ENCODE measurements around the gene PNPLA6. TPM values are rescaled to one million over a fixed set of nuclear protein-coding genes. Genes with fewer than 3 reads are reported as not detected.

Gene PNPLA6
- total and polyA plus RNA-seq, 2 of the 4 experiments (the other 2 are of a cell fraction), result 17.9 to 52.7 TPM

GRCh38 chr19:7527516-7528191, 7.9 kb upstream of the PNPLA6 start:
- H3K79me1 ChIP-seq (ENCODE audit: low read depth in 1 of 2, low read length in 2 of 2), result peaks cover 7 to 18% of the 10 kb centered on the region in 2 experiments
- H2BK120ac ChIP-seq (ENCODE audit: low read depth, low read length), result no peak overlapping the region
- H2BK15ac ChIP-seq (ENCODE audit: low read depth, low read length), result no peak overlapping the region
- no peak overlapping the region for H4K91ac ChIP-seq (ENCODE audit: insufficient read depth, low read depth, low read length)
- ATAC-seq (ENCODE audit: low read depth), result no peak
- H2AK9ac ChIP-seq (replicated peaks; ENCODE audit: low read depth, low read length, poor library complexity), result no peak overlapping the region
- no peak overlapping the region for H3K27ac ChIP-seq (ENCODE audit: insufficient read depth, low read length)
- no peak overlapping the region for H3K23ac ChIP-seq (ENCODE audit: low read depth, low read length)
- H3K4ac ChIP-seq (ENCODE audit: low read depth, low read length), result no peak overlapping the region
- H3K56ac ChIP-seq (ENCODE audit: extremely low read depth, insufficient read depth, low read length), result no peak overlapping the region
- intact Hi-C loops (cut with micrococcal nuclease) (no loop called here), dilution Hi-C loops (cut with HindIII; ENCODE audit: low sequenced_read_pairs, unreplicated experiment) (no loop called here), in situ Hi-C loops (cut with MboI; ENCODE audit: low sequenced_read_pairs) (no loop called here)
- H4K8ac ChIP-seq (ENCODE audit: low read depth in 2 of 2, low read length in 2 of 2), result no peak overlapping the region
- no peak overlapping the region for H3K4me3 ChIP-seq (ENCODE audit: insufficient read depth, low read depth, low read length)
- no peaks in the 10 kb centered on the region for H4K20me1 ChIP-seq (ENCODE audit: insufficient read depth, low read length)
- no peak overlapping the region for H2AK5ac ChIP-seq (ENCODE audit: low read depth, low read length)
- peaks cover 15% of the 10 kb centered on the region for H3K36me3 ChIP-seq (ENCODE audit: control insufficient read depth, insufficient read depth, low read length)
- H4K5ac ChIP-seq (ENCODE audit: low read depth, low read length), result no peak overlapping the region
- no peak overlapping the region for H3K18ac ChIP-seq (ENCODE audit: low read depth, low read length)
- ChIA-PET CTCF (no interaction called here), POLR2A (ENCODE audit: unreplicated experiment) (no interaction called here)
- H3K27me3 ChIP-seq (ENCODE audit: control insufficient read depth, insufficient read depth, low read length), result no peaks in the 10 kb centered on the region
- BruUV-seq (replicated peaks), result no TSS peak
- no peak overlapping the region for H2BK5ac ChIP-seq (ENCODE audit: low read depth, low read length, poor library complexity, severe bottlenecking)
- H2AFZ ChIP-seq (replicated peaks; ENCODE audit: low read length, poor library complexity), result no peak overlapping the region
- H2BK20ac ChIP-seq (ENCODE audit: low read depth, low read length), result no peak overlapping the region
- no peak for DNase-seq
- no peak for TF ChIP-seq USF2 (IDR thresholded peaks at IDR 0.05; ENCODE audit: low read depth, low read length)
- no peak for TF ChIP-seq BHLHE40 (IDR thresholded peaks at IDR 0.05; ENCODE audit: low read depth, low read length)
- TF ChIP-seq SMC3 (IDR thresholded peaks at IDR 0.05; ENCODE audit: low read depth, low read length), result no peak
- TF ChIP-seq RAD21 (IDR thresholded peaks at IDR 0.05; ENCODE audit: low read length), result no peak
- no peaks in the 10 kb centered on the region for H3K9me3 ChIP-seq (ENCODE audit: control insufficient read depth, insufficient read depth, low read length)
- no peak overlapping the region for H3K14ac ChIP-seq (replicated peaks; ENCODE audit: low read depth, low read length)
- no peak overlapping the region for H3K9ac ChIP-seq (ENCODE audit: low read depth, low read length)
- H3K4me2 ChIP-seq (ENCODE audit: low read depth, low read length), result no peak overlapping the region
- no peaks in the 10 kb centered on the region for H3K9me1 ChIP-seq (ENCODE audit: insufficient read depth, low read length)
- H3K4me1 ChIP-seq (ENCODE audit: control insufficient read depth, insufficient read depth, low read length), result no peaks in the 10 kb centered on the region
- 88% methylated on average over 4 of the region's 25 CpGs; no CpG with 5 or more reads in 1 of the 2 experiments for WGBS, 2 experiments (ENCODE audit: extremely low coverage in 2 of 2, insufficient read length in 1 of 2)
